CD14-positive monocyte (primary cell): ENCODE data around the gene TACO1. TPM values are rescaled to one million over a fixed set of nuclear protein-coding genes. Genes with fewer than 3 reads are reported as not detected.

ENCODE experiments used
- DNase-seq, 3 donors: peaks; one replicate each; pipeline ENCODE4 v3.0.0-alpha.2; 2011 to 2022
- H2AFZ ChIP-seq: 2 replicates; pipeline ENCODE4 v1.6.0; 2012; ENCODE audit warnings: mild to moderate bottlenecking, low read depth, low read length, inconsistent platforms; ENCODE audit not compliant: insufficient read depth, poor library complexity, severe bottlenecking
- H3K27ac ChIP-seq, 2 donors: 1 replicate in 1 of 2; 2 replicates in 1 of 2; pipeline ENCODE4 v1.5.1; 2012 to 2013; ENCODE audit warnings: low read length in 2 of 2, control low read depth in 1 of 2, inconsistent platforms in 1 of 2, low read depth in 1 of 2, mild to moderate bottlenecking in 1 of 2
- H3K27me3 ChIP-seq, 2 donors: one replicate each; pipeline versions ENCODE4 v1.6.0 to v1.6.1; 2011 to 2013; ENCODE audit warnings: low read length in 2 of 2; ENCODE audit not compliant: control insufficient read depth in 2 of 2, insufficient read depth in 2 of 2
- H3K36me3 ChIP-seq, 2 donors: replicated peaks in 1 of 2; 1 replicate in 1 of 2; 2 replicates in 1 of 2; pipeline versions ENCODE4 v1.5.1 to v1.6.1; 2012 to 2013; ENCODE audit warnings: low read length in 2 of 2, control low read depth in 1 of 2, inconsistent platforms in 1 of 2, mild to moderate bottlenecking in 1 of 2; ENCODE audit not compliant: insufficient read depth in 2 of 2, control insufficient read depth in 1 of 2
- H3K4me1 ChIP-seq, 2 donors: 1 replicate in 1 of 2; 2 replicates in 1 of 2; pipeline versions ENCODE4 v1.5.1 to v1.6.1; 2012 to 2013; ENCODE audit warnings: low read length in 2 of 2, control low read depth in 1 of 2, inconsistent platforms in 1 of 2, mild to moderate bottlenecking in 1 of 2, moderate library complexity in 1 of 2; ENCODE audit not compliant: insufficient read depth in 2 of 2, control insufficient read depth in 1 of 2
- H3K4me2 ChIP-seq: replicated peaks from 2 replicates; pipeline ENCODE3; 2012; ENCODE audit warnings: low read length, moderate library complexity, mild to moderate bottlenecking; ENCODE audit not compliant: poor library complexity, severe bottlenecking; ENCODE audit errors: extremely low read depth
- H3K4me3 ChIP-seq, 3 experiments: fragments of 200-600 bp in 1 of 3; sonication (generic) in 1 of 3; replicated peaks in 1 of 3; 1 replicate in 2 of 3; 2 replicates in 1 of 3; pipeline ENCODE4 v1.5.1; 2011 to 2013; ENCODE audit warnings: low read length in 3 of 3, mild to moderate bottlenecking in 3 of 3, control low read depth in 2 of 3, low read depth in 2 of 3, inconsistent platforms in 1 of 3, moderate library complexity in 1 of 3
- H3K79me2 ChIP-seq: 2 replicates; pipeline ENCODE4 v1.6.0; 2012; ENCODE audit warnings: mild to moderate bottlenecking, control low read depth, inconsistent platforms, low read length, moderate library complexity; ENCODE audit not compliant: insufficient read depth
- H3K9ac ChIP-seq: 2 replicates; pipeline ENCODE4 v1.6.0; 2017; ENCODE audit warnings: low read length, mild to moderate bottlenecking; ENCODE audit not compliant: insufficient read depth, poor library complexity, severe bottlenecking
- H3K9me3 ChIP-seq, 2 donors: replicated peaks in 1 of 2; 1 replicate in 1 of 2; 2 replicates in 1 of 2; pipeline versions ENCODE4 v1.5.1 to v1.6.1; 2012 to 2013; ENCODE audit warnings: low read length in 2 of 2, control low read depth in 1 of 2; ENCODE audit not compliant: control insufficient read depth in 1 of 2, insufficient read depth in 1 of 2
- H4K20me1 ChIP-seq: 2 replicates; pipeline ENCODE4 v1.6.0; 2012; ENCODE audit warnings: mild to moderate bottlenecking, low read length, control low read depth, moderate library complexity; ENCODE audit not compliant: insufficient read depth
- H3K27ac Mint-ChIP-seq, 7 donors: one replicate each; pipeline ENCODE4 v1.8.0; 2020; ENCODE audit warnings: mild to moderate bottlenecking in 7 of 7, mixed read lengths in 7 of 7, moderate library complexity in 6 of 7, inconsistent platforms in 2 of 7
- H3K27me3 Mint-ChIP-seq, 3 donors: one replicate each; pipeline ENCODE4 v1.8.0; 2021 to 2022; ENCODE audit warnings: low read depth in 3 of 3, mild to moderate bottlenecking in 3 of 3, mixed read lengths in 3 of 3, moderate library complexity in 3 of 3, inconsistent platforms in 1 of 3
- H3K36me3 Mint-ChIP-seq, 2 donors: one replicate each; pipeline ENCODE4 v1.8.0; 2020; ENCODE audit warnings: mixed read lengths in 2 of 2, inconsistent platforms in 1 of 2, mild to moderate bottlenecking in 1 of 2
- H3K4me1 Mint-ChIP-seq: one replicate; pipeline ENCODE4 v1.8.0; 2020; ENCODE audit warnings: mild to moderate bottlenecking, mixed read lengths
- H3K4me3 Mint-ChIP-seq, 2 donors: one replicate each; pipeline ENCODE4 v1.8.0; 2020; ENCODE audit warnings: mild to moderate bottlenecking in 2 of 2, mixed read lengths in 2 of 2, moderate library complexity in 1 of 2
- H3K9me3 Mint-ChIP-seq, 7 donors: one replicate each; pipeline ENCODE4 v1.8.0; 2020 to 2022; ENCODE audit warnings: mixed read lengths in 7 of 7, mild to moderate bottlenecking in 6 of 7, moderate library complexity in 6 of 7, inconsistent platforms in 2 of 7
- WGBS: methylation state at CpG from one replicate; pipeline ENCODE4 v1.1.5; 2013; ENCODE audit warnings: missing lambda C conversion rate; ENCODE audit not compliant: insufficient coverage; 5-methylcytosine and 5-hydroxymethylcytosine counted together
- intact Hi-C, 2 donors: fragments of 100-400 bp; cut with micrococcal nuclease; formaldehyde crosslinking; loops; one replicate each; pipeline versions ENCODE4 v1.15.0 to v1.15.1; 2023
- polyA plus RNA-seq, 3 donors: library from polyadenylated mRNA; depleted of rRNA in 1 of 3; unstranded in 2 of 3; stranded (reverse) in 1 of 3; fragments of 300-500 nt in 2 of 3; fragments of >200 nt in 1 of 3; fragmentation: Illumina TruSeq in 2 of 3; gene quantifications; 1 replicate in 2 of 3; 2 replicates in 1 of 3; pipeline ENCODE4 v1.2.3, GENCODE V29; 2012 to 2021
- TF ChIP-seq, protein P1 (sequence below): fragments of 200-600 bp; IDR thresholded peaks from one replicate; pipeline ENCODE4 v1.8.0; 2022; ENCODE audit warnings: antibody characterized with exemption, mild to moderate bottlenecking

TACO1 gene
- polyA plus RNA-seq, 3 donors, result 4.1 to 12.5 (median 9.5) TPM

DNA sequence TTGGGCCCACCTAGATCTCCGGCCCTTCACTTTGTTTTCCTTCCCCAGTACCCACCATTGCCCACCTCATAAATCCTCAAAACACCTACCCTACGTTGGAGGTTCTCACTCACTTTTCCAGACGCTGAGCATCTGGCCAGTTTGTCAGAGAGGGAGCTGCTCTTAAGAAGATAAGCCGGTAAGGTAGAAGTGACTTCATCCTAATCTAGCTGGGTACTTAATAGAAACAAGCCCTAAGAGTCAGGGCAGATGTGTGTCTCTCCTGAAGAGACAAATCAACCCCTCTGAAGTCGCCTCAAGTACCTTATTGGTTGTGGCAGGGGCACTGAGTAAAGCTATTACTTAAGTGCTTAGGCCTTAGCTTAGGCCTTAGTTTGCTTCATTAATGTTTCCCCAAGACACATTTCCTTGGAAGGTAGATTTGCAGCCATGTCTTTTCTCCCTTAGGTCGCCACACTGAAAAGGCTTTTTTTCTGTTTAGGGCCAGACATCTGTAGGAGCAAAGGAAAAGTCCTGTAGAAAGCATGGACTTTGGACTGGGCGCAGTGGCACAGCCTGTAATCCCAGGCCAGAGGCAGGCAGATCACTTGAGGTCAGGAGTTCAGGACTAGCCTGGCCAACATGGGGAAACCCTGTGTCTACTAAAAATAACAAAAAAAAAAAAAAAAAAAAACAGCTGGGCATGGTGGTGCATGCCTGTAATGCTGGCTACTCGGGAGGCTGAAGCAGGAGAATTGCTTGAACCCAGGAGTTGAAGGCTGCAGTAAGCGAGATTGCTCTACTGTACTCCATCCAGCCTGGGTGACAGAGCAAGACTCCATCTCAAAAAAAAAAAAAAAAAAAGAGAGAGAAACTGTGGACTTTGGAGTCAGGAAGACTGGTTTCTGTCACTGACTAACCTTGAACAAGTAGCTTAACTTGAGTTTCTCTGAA is 1.0 kb downstream of the TACO1 start:
- 6% methylated on average over 2 of the region's 9 CpGs for WGBS
- intact Hi-C loops, result no loop called here
- Histone ChIP-seq H3K4me3 (peak overlapping the region; percentile 70 to 90 (median 80)), H2AFZ (peak overlapping the region; percentile 98), H3K27me3 (no peaks in the 10 kb centered on the region), H3K4me2 (peak overlapping the region; percentile 89), H3K9ac (peak overlapping the region; percentile 93), H4K20me1 (no peaks in the 10 kb centered on the region), H3K27ac (peak overlapping the region in 1 of 2 donors; percentile 82), H3K79me2 (peaks cover 8% of the 10 kb centered on the region), H3K9me3 (no peaks in the 10 kb centered on the region), H3K36me3 (peaks cover 25 to 33% of the 10 kb centered on the region in 2 donors), H3K4me1 (peaks cover 14 to 18% of the 10 kb centered on the region in 2 donors)
- DNase-seq, result no peak
- peaks cover 14% of the 10 kb centered on the region for H3K4me1 Mint-ChIP-seq
- peaks cover 0 to 3% (median 0%) of the 10 kb centered on the region in 3 donors for H3K27me3 Mint-ChIP-seq
- no peaks in the 10 kb centered on the region for H3K9me3 Mint-ChIP-seq
- H3K27ac Mint-ChIP-seq, result peak overlapping the region in 6 of 7 donors; percentile 50 to 83 (median 80)
- TF ChIP-seq, protein P1, sequence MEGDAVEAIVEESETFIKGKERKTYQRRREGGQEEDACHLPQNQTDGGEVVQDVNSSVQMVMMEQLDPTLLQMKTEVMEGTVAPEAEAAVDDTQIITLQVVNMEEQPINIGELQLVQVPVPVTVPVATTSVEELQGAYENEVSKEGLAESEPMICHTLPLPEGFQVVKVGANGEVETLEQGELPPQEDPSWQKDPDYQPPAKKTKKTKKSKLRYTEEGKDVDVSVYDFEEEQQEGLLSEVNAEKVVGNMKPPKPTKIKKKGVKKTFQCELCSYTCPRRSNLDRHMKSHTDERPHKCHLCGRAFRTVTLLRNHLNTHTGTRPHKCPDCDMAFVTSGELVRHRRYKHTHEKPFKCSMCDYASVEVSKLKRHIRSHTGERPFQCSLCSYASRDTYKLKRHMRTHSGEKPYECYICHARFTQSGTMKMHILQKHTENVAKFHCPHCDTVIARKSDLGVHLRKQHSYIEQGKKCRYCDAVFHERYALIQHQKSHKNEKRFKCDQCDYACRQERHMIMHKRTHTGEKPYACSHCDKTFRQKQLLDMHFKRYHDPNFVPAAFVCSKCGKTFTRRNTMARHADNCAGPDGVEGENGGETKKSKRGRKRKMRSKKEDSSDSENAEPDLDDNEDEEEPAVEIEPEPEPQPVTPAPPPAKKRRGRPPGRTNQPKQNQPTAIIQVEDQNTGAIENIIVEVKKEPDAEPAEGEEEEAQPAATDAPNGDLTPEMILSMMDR, result no peak
- peaks cover 25 to 35% of the 10 kb centered on the region in 2 donors for H3K36me3 Mint-ChIP-seq
- peak overlapping the region; percentile 87 to 97 for H3K4me3 Mint-ChIP-seq

DNA sequence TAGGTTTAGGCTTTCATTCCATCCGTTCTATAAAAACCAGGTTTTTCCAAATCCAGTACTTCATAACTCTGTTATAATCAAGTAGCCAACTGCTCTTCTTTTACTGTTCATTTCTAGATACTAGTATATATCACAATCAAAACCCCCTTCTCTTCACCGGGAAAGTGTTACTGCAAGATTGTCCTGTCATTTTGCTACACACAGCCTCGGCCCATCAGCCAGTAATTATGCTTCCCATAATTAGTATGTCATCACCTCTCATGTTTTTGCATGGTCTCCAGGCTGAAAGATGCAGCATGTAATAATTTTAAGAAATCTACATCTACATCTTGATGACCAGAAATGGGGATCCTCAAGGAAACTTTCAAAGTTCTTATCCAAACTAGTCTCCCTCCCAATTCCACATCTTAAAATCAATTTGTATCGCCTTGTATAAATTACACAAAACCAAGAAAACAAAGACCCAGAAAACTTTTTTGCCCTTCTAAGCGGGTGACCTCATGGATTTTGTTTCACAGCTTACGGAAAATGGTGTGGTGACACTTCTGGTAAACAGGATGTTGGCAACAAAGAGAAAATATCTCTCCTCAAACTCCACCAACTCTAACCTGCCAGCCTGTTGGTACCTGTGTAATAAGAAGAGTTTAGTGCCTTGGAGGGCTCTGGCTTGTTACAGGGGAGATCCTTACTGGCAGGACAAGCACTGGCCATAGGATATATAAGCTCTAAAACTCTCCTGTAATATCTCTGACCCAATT is 9.3 kb downstream of the TACO1 start:
- H3K9me3 Mint-ChIP-seq, result no peaks in the 10 kb centered on the region
- TF ChIP-seq, protein P1, result no peak
- Histone ChIP-seq H3K27ac (no peak overlapping the region), H3K36me3 (peaks cover 43 to 65% of the 10 kb centered on the region in 2 donors), H3K4me2 (no peak overlapping the region), H4K20me1 (no peaks in the 10 kb centered on the region), H3K27me3 (no peaks in the 10 kb centered on the region), H3K9me3 (no peaks in the 10 kb centered on the region), H3K4me1 (no peaks in the 10 kb centered on the region), H3K9ac (no peak overlapping the region), H3K79me2 (no peaks in the 10 kb centered on the region), H3K4me3 (no peak overlapping the region), H2AFZ (no peak overlapping the region)
- H3K4me1 Mint-ChIP-seq, result peaks cover 2% of the 10 kb centered on the region
- H3K27me3 Mint-ChIP-seq, result peaks cover 0 to 2% (median 1%) of the 10 kb centered on the region in 3 donors
- intact Hi-C loops, result loop anchor here in 1 of 2 donors (5.0 kb wide), 1 partner anchor 183 kb away; no protein-coding TSS in a partner anchor
- 100% methylated on average over 3 of the region's 6 CpGs for WGBS
- no peak overlapping the region for H3K27ac Mint-ChIP-seq
- no peak for DNase-seq
- H3K36me3 Mint-ChIP-seq, result peaks cover 54 to 60% of the 10 kb centered on the region in 2 donors
- H3K4me3 Mint-ChIP-seq, result no peak overlapping the region
